NCI-H524 (cell line): Measurements from ENCODE around the gene TEDC1.
A peak's percentile ranks its signal among the peaks of the same experiment; 100 is the strongest.

ENCODE experiments used
- DNase-seq, 2 experiments: peaks; one replicate each; lab custom pipeline; 2025; lab: John Stamatoyannopoulos, UW

TEDC1 gene

DNA sequence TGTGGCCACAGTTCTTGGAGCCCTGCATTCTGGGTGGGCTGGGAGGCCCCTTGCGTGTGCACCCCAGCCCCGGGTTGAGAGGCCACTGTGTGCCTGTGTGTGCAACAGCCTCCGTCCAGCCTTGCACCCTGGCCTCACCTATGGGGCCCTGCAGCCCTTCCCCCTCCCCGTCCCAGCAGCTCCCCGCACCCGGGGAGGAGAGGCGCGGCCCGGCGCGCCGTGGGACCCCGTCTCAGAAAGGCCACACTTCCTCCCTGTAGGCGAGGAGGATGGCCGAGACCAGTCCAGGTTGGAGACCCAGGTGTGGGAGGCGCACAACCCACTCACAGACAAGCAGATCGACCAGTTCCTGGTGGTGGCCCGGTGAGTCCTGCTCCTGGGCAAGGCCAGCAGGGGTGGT is 33.0 kb upstream of the TEDC1 start:
- no peak for DNase-seq

DNA sequence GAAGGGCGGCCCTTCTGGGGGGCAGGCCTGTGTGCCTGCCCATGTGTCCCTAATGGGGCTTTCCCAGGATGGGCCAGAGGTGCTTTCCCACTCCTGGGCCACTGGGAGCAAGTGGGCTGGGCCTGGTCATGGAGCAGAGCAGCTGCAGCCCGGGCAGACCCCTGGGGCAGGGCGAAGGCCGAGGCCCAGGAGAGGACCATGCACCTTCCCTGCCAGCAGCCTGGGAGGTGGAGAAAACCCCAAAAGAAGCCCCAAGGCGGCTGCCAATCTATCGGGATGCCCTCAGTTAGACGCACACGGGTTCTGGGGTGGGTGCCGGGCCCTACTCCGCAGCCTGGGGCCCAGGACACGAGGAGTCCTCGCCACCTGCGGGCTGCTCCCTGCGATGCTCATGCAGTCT is 32.5 kb upstream of the TEDC1 start:
- no peak for DNase-seq

DNA sequence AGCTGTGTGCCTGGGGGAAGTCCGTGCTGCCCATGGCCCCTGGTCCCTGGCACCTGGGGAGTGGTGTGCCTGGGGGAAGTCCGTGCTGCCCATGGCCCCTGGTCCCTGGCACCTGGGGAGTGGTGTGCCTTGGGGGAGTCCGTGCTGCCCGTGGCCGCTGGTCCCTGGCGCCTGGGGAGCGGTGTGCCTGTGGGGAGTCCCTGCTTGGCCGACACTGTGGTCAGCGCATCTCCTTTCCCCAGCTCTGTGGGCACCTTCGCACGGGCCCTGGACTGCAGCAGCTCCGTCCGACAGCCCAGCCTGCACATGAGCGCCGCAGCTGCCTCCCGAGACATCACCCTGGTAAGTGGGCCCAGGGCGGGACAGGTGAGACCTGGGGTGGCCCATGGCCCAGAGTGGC is 30.9 kb upstream of the TEDC1 start:
- no peak for DNase-seq

DNA sequence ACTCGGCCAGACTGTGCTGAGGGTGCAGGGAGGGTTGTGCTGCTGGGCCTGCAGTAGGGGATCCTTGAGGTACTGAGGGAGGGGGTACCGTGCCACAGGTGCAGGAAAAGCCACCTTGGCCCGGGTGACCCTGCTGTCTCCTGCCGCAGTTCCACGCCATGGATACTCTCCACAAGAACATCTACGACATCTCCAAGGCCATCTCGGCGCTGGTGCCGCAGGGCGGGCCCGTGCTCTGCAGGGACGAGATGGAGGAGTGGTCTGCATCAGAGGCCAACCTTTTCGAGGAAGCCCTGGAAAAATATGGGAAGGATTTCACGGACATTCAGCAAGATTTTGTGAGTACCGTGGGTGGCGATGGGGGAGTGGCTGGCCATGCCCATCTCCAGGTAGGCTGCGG is 30.4 kb upstream of the TEDC1 start:
- DNase-seq: no peak

DNA sequence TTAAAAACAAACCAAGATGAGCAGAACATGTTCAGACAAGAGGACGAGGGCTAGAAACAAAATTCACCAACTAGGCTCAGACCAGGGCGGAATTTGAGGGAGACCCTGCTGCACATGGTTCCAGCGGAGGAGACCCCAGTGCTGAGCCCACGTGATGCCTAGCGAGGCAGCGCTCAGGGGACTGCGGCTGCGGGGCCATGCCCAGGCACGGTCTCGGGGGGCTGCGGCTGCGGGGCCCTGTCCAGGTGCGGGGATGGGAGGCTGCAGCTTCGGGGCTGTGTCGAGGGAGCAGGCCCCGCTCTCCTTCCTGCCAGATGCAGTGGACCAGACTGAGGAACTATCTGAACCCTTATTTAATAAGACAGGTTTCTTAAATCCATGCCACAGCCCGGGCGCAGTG is 29.1 kb upstream of the TEDC1 start:
- DNase-seq: no peak

DNA sequence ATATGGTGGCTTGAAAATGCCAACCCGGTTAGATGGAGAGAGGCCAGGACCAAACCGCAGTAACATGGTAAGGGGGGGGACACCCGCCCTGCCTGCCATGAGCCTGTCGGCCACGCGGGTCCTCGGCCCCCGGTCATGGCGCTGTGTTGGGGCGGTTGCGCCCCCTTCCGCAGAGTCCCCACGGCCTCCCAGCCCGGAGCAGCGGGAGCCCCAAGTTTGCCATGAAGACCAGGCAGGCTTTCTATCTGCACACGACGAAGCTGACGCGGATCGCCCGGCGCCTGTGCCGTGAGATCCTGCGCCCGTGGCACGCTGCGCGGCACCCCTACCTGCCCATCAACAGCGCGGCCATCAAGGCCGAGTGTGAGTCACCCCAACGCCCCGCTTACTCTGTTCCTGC is 26.5 kb upstream of the TEDC1 start:
- no peak for DNase-seq

DNA sequence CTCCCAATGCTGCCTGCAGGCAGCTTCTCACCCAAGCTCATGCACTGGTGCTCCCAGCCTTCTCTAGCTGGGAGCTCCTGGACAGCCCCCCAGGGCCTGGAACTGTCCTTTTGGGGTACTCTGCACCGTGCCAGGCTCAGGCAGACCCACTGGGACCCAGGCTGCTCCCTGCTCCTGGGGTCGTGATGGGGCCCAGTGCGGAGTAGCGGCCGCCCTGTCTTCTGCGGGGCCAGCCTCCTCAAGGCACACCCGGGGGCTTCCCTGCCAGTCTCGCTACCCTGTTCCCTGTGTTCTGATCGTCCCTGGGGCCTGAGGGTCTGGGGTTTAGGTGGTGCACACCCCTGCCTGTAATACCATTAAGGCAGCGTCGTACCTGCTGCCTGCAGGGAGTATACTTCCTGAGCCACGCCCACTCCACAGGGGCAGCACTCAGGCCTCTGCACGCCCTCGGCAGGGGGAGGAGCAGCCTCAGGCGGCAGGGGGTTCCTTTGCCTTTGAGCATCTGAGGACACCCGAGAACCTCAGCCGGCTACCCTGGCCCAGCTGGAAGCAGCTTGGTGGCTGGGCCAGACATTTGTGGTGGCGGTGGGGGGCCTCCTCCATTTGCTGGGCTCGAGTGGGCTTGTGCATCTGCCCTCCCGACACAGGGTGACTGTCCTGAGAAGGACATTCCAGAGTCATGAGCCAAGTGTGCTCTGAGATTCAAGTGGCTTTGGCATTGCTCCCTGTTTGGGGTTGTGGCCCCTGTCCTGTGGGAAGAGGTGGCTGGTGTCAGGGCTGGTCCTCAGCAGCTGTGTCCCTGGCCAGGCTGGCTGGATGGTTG is 25.6 kb upstream of the TEDC1 start:
- no peak for DNase-seq

DNA sequence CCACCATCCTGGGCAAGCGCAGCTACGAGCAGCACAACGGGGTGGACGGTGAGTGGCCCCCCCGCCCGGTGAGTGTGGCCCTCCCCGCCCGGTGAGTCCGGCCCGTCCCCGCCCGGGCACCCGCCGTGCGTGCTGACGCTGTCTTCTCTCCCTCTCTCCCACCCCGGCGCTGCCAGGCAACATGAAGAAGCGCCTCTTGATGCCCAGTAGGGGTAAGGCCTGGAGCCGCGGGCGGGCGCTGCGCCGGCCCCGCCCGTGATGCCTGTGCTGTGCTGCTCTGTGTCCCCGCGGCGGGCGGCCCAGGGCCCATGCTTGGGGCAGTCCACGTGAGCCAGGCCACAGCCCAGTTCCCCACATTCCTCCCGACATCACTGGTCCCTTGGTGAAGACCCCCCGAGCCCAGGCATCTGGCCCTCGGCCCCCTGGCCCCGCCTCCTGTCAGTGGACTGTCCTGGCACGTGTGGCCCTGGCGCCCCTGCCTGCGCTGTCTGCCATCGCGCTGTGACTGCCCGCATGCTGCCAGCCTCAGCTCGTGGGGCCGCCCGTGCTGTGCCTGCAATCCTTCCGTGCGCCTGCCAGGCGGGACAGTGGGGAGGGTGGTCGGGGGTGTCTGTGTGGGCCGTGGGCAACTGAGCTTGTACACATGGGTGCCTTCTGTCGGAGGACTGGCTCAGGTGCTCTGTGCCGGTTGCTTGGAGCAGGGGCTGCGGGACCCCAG is 24.4 kb upstream of the TEDC1 start:
- no peak for DNase-seq

DNA sequence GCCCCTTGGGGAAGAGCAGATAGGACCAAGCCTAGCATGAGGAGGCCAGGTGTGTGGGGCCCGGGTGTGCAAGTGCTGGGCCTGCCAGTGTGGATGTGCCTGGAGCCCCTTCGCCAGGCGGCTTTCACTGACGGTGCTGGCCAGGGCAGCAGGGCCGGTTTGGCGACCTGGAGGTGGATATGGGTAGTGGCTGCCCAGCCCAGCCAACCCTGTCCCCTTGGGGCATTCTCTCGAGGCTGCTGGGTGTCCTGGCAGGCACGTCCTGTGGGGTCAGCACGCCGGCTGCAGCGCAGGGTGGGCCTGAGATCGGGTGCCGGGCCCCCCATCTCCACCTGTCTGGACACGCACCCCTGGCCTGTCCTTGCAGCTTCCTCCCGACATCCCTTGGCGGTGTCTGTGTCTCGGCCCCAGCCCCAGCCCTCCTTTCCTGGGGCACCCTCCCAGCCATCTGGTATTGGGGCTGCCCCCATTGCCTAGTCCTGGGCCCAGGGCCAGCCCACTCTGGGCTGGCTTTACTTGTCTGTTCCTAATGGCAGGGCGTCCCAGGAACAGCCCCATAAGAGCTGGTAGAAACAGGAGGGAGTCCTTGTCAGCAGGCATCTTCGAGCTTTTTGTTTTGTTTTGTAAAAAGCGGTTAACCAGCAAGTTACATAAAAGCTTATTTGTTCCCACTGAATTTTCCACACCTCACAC is 23.7 kb upstream of the TEDC1 start:
- DNase-seq: no peak

DNA sequence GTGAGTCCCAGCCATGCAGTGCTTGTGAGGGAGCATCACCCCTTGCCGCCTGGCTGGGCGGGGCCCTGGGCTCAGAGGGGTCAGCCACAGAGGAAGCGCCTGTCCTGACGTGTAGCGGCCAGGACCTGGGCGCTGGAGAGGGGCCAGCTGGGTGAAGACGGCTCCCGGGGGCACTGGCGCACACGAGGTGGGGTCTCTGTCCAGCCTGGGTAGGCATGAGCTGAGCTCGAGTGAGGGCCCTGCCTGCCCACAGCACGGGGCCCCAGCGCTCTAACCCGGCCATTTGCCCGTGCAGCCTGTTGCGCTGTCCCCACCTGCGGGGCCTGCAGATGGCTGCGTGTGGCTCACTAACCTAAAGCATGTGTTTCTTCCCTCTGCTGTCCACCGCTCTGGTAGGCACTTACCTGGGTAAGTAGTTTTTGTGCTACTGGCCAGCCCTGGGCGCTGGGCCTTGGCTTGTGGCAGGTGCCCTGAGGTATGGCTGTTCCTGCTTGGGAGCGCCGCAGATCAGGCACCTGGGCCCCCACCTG is 23.0 kb upstream of the TEDC1 start:
- no peak for DNase-seq

DNA sequence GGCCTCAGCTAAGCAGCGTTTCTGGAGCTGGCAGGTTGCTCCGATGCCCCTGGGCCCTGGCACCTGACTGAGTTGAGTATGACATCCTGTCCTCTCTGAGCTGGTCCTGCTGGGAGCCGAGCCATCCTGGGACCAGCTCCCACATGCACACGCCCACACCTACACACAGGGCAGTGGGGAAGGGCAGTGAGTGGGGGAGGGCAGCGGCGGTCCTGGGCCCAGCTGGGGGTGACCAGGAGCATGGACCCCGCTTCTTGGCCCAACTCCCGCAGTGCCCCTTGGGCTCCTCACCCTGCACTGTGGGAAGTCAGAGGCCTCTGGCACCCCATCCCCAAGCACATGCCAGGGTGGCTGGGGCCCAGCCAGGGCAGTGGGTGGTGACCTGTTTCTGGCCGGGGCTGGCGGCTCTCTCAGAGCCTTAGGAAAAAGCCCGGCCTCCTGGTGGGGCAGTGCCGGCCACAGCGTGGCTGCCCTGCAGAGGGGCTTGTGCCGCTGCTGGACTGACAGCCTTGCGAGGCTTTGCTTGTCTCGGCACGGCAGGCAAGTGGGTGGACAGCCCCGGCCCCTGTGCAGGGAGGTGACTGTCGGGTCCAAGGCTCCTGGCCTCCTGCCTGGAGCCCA is 22.3 kb upstream of the TEDC1 start:
- no peak for DNase-seq

DNA sequence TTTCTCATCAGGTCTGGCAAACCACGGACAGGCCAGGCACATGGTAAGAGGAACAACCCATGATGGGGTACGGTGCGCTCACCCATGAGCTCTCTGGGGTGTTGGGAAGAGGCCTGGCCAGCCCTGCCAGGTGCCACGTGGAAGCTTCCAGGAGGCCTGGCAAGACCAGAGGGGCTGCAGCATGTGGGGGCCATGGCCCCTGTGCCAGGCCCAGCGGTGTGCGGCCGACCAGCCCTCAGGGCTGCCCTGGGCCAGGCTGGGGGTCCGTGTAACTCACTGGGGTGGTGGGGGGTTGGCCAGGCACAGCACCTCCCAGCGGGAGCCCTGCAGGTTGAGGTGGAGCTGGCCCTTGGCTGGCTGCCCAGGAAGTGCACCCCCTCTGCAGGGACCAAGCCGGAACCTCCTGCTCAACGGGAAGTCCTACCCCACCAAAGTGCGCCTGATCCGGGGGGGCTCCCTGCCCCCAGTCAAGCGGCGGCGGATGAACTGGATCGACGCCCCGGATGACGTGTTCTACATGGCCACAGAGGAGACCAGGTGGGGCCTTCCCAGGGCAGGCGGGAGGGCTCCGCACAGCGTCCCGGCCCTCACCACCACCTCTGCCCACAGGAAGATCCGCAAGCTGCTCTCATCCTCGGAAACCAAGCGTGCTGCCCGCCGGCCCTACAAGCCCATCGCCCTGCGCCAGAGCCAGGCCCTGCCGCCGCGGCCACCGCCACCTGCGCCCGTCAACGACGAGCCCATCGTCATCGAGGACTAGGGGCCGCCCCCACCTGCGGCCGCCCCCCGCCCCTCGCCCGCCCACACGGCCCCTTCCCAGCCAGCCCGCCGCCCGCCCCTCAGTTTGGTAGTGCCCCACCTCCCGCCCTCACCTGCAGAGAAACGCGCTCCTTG is 21.3 kb upstream of the TEDC1 start:
- DNase-seq: no peak

DNA sequence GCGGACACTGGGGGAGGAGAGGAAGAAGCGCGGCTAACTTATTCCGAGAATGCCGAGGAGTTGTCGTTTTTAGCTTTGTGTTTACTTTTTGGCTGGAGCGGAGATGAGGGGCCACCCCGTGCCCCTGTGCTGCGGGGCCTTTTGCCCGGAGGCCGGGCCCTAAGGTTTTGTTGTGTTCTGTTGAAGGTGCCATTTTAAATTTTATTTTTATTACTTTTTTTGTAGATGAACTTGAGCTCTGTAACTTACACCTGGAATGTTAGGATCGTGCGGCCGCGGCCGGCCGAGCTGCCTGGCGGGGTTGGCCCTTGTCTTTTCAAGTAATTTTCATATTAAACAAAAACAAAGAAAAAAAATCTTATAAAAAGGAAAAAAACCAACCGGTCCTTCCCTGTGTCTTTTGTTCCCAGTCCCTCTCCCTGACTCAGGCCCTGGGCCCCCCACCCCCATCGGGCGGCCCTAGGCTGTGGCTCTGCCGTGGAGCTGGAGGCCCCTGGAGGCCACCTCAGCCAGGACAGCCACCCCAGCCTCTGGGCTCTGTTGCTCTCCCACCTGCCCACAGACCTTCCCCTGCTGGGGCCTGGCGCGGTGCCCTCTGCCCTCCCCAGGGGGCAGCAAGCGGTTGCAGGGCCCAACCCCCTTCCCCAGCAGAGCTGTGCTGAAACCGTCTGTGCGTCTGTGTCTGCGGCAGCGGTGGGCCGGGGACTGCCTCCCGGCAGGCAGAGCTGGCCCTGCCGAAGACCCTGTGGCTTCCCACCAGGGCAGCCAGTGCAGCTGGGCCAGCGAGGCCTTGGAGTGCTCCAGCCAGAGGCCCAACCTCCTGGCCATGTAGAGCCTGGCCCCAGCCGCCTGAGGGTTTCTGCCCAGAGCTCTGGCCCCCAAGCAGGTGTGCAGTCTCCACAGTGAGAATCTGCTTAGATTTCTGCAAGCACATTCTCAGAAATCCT is 20.4 kb upstream of the TEDC1 start:
- no peak for DNase-seq

DNA sequence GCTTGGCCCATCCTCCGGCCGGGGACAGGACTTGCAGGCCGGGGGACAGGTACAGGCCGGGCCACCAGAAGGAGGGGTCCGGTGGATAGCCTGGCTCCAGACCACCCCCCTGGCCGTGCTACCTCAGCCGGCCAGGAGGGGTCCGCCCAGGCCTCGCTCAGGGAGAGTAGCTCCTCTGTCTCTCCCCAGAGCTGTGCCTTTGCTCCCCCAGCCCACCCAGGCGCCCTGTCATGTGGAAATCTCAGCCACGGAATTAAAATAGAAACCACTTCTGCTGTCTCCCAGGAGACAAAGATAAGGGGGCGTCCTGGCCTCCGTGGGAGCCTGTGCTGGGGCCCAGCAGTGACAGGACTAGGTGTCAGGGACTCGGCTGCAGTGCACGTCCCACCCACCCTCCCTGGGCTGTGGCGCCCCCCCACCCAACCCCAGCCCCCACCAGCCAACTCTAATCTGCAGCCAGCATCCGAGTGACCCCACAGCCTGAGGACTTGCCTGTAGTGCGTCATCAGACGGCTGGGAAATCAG is 19.7 kb upstream of the TEDC1 start:
- DNase-seq: no peak

DNA sequence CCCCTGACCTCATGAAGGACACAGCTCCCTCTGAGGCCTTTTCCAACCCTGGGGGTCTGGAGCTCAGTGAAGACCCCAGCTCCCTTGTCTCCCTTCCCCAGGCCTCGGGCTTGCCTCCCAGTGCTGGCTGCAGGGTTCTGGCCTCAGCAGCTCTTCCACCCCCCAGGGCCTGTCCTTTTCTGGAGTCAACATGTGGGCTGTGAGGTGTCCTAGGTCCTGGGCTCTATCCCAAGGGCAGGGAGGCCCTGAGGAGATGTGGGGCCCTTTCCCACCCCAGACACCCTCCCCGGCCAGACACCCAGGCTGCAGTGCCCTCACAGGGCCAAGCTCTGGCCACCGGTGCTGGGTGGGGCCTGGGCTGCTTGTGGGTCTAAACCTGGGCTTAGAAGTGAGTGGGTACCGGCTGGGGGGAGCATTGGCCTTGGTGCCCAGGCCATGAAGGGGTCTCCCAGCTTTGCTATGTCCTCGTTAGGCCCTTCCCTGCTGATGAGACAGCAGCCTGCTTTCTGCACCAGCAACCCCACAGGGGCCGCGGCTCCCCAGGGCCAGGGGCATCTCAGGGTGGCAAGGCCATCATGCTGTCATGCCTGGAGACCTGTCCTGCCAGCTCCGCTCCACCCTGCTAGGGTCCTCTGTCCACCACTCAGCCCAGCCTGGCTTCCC is 19.1 kb upstream of the TEDC1 start:
- no peak for DNase-seq

DNA sequence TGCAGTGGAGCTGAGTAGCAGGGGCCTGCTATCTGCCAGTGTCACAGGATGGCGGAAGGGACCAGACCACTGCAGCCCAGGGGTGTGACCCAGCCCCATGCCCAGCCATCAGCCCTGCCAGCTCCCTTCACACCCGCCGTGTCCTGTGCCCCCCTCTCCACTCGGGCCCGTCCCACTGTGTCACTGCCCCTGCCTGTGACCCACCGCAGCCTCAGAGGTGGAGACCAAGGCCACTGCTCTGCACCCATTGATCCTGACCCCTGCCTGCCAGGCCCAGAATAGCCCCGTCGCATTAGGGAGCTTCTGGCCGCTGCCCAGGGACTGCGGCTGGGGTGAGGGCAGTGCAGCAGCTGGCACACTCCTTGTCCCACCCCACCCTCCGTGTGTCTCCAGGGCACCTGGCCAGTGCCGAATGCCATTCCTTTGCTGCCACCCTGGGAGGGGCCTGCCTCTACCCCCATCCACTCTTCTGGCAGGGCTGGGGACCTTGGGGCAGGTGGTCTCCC is 18.5 kb upstream of the TEDC1 start:
- no peak for DNase-seq

DNA sequence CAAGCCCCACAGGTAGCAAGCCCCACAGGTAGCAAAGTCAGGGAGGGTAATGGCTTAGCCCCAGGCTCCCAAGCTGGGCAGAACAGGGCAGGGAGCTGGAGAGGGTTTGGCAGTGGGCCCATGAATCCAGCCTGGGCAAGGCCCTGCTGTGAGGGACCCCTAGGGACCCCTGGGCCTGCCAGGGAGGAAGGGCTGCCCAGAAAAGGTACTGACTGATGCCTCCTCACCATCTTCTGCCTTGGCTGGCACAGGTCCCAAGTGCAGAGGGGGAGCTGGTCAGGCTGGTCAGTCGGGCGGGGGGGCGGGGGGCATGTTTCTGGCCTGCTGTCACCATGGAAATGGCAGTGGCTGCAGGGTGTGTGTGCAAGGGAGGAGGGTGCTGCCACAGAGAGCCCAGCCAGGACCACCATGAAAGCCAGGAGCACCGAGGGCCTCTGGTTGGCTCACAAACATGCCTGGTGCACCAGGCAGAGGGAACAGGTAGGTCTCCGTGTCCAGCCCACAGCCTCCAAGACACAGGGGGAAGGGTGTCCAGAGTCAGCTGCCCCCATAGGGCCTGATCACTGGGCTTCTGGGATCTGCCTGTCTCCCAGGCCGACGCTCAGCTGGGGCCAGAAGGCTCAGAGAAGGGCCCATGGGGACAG is 17.9 kb upstream of the TEDC1 start:
- no peak for DNase-seq

DNA sequence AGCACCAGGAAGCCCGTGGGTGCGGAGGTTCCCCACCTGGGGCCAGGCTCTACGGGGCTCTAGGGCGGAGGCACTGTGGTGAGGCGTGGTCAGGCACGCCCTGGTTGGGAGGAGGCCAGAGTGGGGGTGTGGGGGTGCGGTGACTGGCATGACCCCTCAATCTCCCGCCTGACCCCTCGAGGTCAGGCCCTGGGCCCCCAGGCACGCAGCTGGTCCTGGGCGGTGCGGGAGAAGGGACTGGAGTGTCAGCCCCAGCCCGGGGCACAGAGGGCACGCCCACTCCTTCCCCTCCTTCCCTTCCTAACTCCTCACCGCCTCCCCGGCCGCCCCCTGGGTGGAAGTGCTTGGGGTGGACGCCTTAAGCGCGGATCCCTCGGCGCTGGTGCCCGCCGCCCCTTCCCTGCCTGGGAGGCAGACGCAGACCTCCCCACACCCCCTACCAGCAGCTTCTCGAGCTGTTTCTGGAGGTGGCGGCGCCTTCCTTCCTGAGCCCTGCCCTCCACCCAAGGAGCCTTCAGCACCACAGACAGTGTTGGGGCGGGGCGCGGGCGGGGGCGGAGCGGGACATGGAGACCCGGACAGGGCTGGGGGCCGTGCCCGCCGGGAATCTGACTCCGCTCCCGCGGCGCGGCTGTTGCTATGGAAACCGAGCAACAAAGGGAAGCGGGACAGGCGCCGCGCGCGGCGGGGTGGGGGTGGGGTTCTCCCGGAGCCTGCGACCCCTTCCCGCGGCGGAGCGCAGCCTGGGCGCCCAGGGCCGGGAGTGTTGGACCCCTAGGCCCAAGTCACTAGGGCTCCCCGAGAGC is 17.2 kb upstream of the TEDC1 start:
- DNase-seq: peak; percentile 89 to 91
